Brain microvascular endothelial cell (primary cell): ENCODE data around the gene ROR1.

Source experiments
- DNase-seq: peaks from one replicate; pipeline ENCODE4 v3.0.0-alpha.2; 2020
- H3K27ac ChIP-seq: fragments of 250-450 bp; sonication (Bioruptor Pico); 2 replicates; pipeline ENCODE4 v1.5.1; 2020; ENCODE audit warnings: mild to moderate bottlenecking, moderate library complexity
- H3K27me3 ChIP-seq: fragments of 250-450 bp; sonication (Bioruptor Pico); replicated peaks from 2 replicates; pipeline ENCODE4 v1.5.1; 2020; ENCODE audit warnings: mild to moderate bottlenecking
- H3K36me3 ChIP-seq: fragments of 250-450 bp; sonication (Bioruptor Pico); replicated peaks from 2 replicates; pipeline ENCODE4 v1.5.1; 2020; ENCODE audit warnings: mild to moderate bottlenecking
- H3K4me3 ChIP-seq: 2 replicates; pipeline ENCODE4 v1.5.1; 2011; ENCODE audit warnings: low read depth, mild to moderate bottlenecking, control low read depth, low read length, moderate library complexity
- CTCF ChIP-seq: IDR thresholded peaks from 2 replicates; pipeline ENCODE4 v1.5.1; 2011; ENCODE audit warnings: low read depth, mild to moderate bottlenecking, moderate library complexity, low read length, control low read depth, inconsistent platforms; ENCODE audit errors: missing control alignments
- in situ Hi-C: cut with HindIII; loops from 2 replicates; pipeline ENCODE4 v1.10.0; 2017; ENCODE audit warnings: low sequenced_read_pairs, low pct_ligation_motif_present

ROR1 gene

GRCh38 chr1:63940440-63940839 lies 166.6 kb downstream of the ROR1 start:
- H3K36me3 ChIP-seq, result no peaks in the 10 kb centered on the region
- no peak for DNase-seq
- in situ Hi-C loops, result no loop called here
- no peak for TF ChIP-seq CTCF
- H3K4me3 ChIP-seq, result no peak overlapping the region
- no peak overlapping the region for H3K27ac ChIP-seq
- no peaks in the 10 kb centered on the region for H3K27me3 ChIP-seq

- H3K4me3 ChIP-seq, result no peak overlapping the region
- no peaks in the 10 kb centered on the region for H3K27me3 ChIP-seq
- no peak for TF ChIP-seq CTCF
- no peaks in the 10 kb centered on the region for H3K36me3 ChIP-seq
- in situ Hi-C loops, result no loop called here
- H3K27ac ChIP-seq, result no peak overlapping the region
- DNase-seq, result no peak
Observed at GRCh38 chr1:63943393-63943792, 169.6 kb downstream of the ROR1 start.

- Histone ChIP-seq H3K4me3 (no peak overlapping the region), H3K36me3 (no peaks in the 10 kb centered on the region), H3K27me3 (no peaks in the 10 kb centered on the region), H3K27ac (no peak overlapping the region)
- no peak for TF ChIP-seq CTCF
- in situ Hi-C loops, result no loop called here
- no peak for DNase-seq
Observed at GRCh38 chr1:63945943-63946342, 172.1 kb downstream of the ROR1 start.

- no peak for TF ChIP-seq CTCF
- Histone ChIP-seq H3K27me3 (no peaks in the 10 kb centered on the region), H3K36me3 (no peaks in the 10 kb centered on the region), H3K27ac (peak overlapping the region; percentile 25), H3K4me3 (no peak overlapping the region)
- peak; percentile 72 for DNase-seq
- in situ Hi-C loops, result no loop called here
Observed at GRCh38 chr1:63946866-63947491, 173.2 kb downstream of the ROR1 start.

GRCh38 chr1:63947904-63948303 lies 174.1 kb downstream of the ROR1 start:
- no peak for TF ChIP-seq CTCF
- DNase-seq, result no peak
- Histone ChIP-seq H3K27me3 (no peaks in the 10 kb centered on the region), H3K27ac (no peak overlapping the region), H3K4me3 (no peak overlapping the region), H3K36me3 (no peaks in the 10 kb centered on the region)
- in situ Hi-C loops, result no loop called here

- Histone ChIP-seq H3K27me3 (no peaks in the 10 kb centered on the region), H3K27ac (no peak overlapping the region), H3K36me3 (no peaks in the 10 kb centered on the region), H3K4me3 (no peak overlapping the region)
- DNase-seq, result no peak
- TF ChIP-seq CTCF, result no peak
- in situ Hi-C loops, result no loop called here
Observed at GRCh38 chr1:63950023-63950422, 176.2 kb downstream of the ROR1 start.
